Caco-2 (cell line): ENCODE data around the gene TXN2. TPM values are rescaled to one million over a fixed set of nuclear protein-coding genes. Genes with fewer than 3 reads are reported as not detected.

ENCODE experiments used
- BruUV-seq: library from RNA; stranded (reverse); fragments of 400-500 nt; replicated peaks from 2 replicates; lab custom pipeline; 2021; lab: Mats Ljungman, UMichigan
- CTCF ChIA-PET: fragments of 300-600 bp; sonication (Branson Sonifier 250); formaldehyde crosslinking; loops from one replicate; lab custom pipeline; 2022; ENCODE audit warnings: antibody characterized with exemption; lab: Charles Lee
- POLR2A ChIA-PET: fragments of 300-600 bp; sonication (Branson Sonifier 250); formaldehyde crosslinking; loops from one replicate; lab custom pipeline; 2022; ENCODE audit warnings: antibody characterized with exemption; lab: Charles Lee
- DNase-seq, 2 experiments: peaks; one replicate each; pipeline versions ENCODE4 v3.0.0 to v3.0.0-alpha.2; 2020 to 2022
- H3K27me3 ChIP-seq: replicated peaks from 2 replicates; pipeline ENCODE4 v1.6.0; 2011; ENCODE audit warnings: low read length; ENCODE audit not compliant: control insufficient read depth, insufficient read depth
- H3K36me3 ChIP-seq: 2 replicates; pipeline ENCODE4 v1.5.1; 2011; ENCODE audit warnings: low read length; ENCODE audit not compliant: control insufficient read depth, insufficient read depth
- H3K4me1 ChIP-seq: fragments of 250-450 bp; sonication (Bioruptor Pico); 2 replicates; pipeline ENCODE4 v1.5.1; 2020; ENCODE audit warnings: mild to moderate bottlenecking
- H3K4me3 ChIP-seq: 2 replicates; pipeline ENCODE4 v1.5.1; 2011; ENCODE audit warnings: low read depth, mild to moderate bottlenecking, control low read depth, low read length
- H3K9me3 ChIP-seq: fragments of 250-450 bp; sonication (Bioruptor Pico); 2 replicates; pipeline ENCODE4 v1.5.1; 2020; ENCODE audit warnings: mild to moderate bottlenecking, moderate library complexity
- H3K27ac Mint-ChIP-seq: one replicate; pipeline ENCODE4 v1.8.0; 2022; ENCODE audit warnings: mixed read lengths; ENCODE audit not compliant: unreplicated experiment
- H3K27me3 Mint-ChIP-seq: one replicate; pipeline ENCODE4 v1.8.0; 2022; ENCODE audit warnings: mixed read lengths; ENCODE audit not compliant: insufficient read depth, unreplicated experiment
- H3K36me3 Mint-ChIP-seq: one replicate; pipeline ENCODE4 v1.8.0; 2022; ENCODE audit warnings: mild to moderate bottlenecking, mixed read lengths; ENCODE audit not compliant: insufficient read depth, unreplicated experiment
- H3K4me1 Mint-ChIP-seq: one replicate; pipeline ENCODE4 v1.8.0; 2022; ENCODE audit warnings: low read depth, mixed read lengths; ENCODE audit not compliant: unreplicated experiment
- H3K4me3 Mint-ChIP-seq: one replicate; pipeline ENCODE4 v1.8.0; 2022; ENCODE audit warnings: mild to moderate bottlenecking, moderate library complexity, mixed read lengths; ENCODE audit not compliant: unreplicated experiment
- H3K9me3 Mint-ChIP-seq: one replicate; pipeline ENCODE4 v1.8.0; 2022; ENCODE audit warnings: mixed read lengths; ENCODE audit not compliant: unreplicated experiment
- CTCF ChIP-seq, 2 experiments: fragments of 200-600 bp in 1 of 2; IDR thresholded peaks; 1 replicate in 1 of 2; 2 replicates in 1 of 2; pipeline versions ENCODE4 v1.5.1 to v1.8.0; 2011 to 2022; ENCODE audit warnings: antibody characterized with exemption in 1 of 2, control low read depth in 1 of 2, inconsistent platforms in 1 of 2, low read depth in 1 of 2, low read length in 1 of 2, mild to moderate bottlenecking in 1 of 2, moderate library complexity in 1 of 2; ENCODE audit not compliant: insufficient read depth in 1 of 2, severe bottlenecking in 1 of 2, unreplicated experiment in 1 of 2
- intact Hi-C: fragments of 100-400 bp; cut with micrococcal nuclease; formaldehyde crosslinking; loops from one replicate; pipeline ENCODE4 v1.10.0; 2022; ENCODE audit not compliant: unreplicated experiment
- total RNA-seq: library from RNA; stranded (reverse); gene quantifications from 2 replicates; pipeline ENCODE4 v1.2.3, GENCODE V29; 2022

The TXN2 gene
- total RNA-seq, 1 experiment from 2014 or later, result 75.8 TPM

- intact Hi-C loops, result no loop called here
- POLR2A ChIA-PET, result no interaction called here
- Mint-ChIP-seq H3K27ac (no peak overlapping the region), H3K27me3 (no peaks in the 10 kb centered on the region), H3K4me1 (peaks cover 9% of the 10 kb centered on the region), H3K4me3 (no peak overlapping the region), H3K36me3 (peaks cover 25% of the 10 kb centered on the region), H3K9me3 (no peaks in the 10 kb centered on the region)
- Histone ChIP-seq H3K4me3 (no peak overlapping the region), H3K36me3 (no peaks in the 10 kb centered on the region), H3K4me1 (peaks cover 30% of the 10 kb centered on the region), H3K9me3 (no peaks in the 10 kb centered on the region), H3K27me3 (no peaks in the 10 kb centered on the region)
- no TSS peak for BruUV-seq
- DNase-seq, result no peak
- no peak for TF ChIP-seq CTCF (IDR thresholded peaks at IDR 0.05; ENCODE audit: insufficient read depth in 1 of 2, low read depth in 1 of 2, low read length in 1 of 2, severe bottlenecking in 1 of 2, unreplicated experiment in 1 of 2)
- CTCF ChIA-PET, result no interaction called here
These were observed 16.7 kb downstream of the TXN2 start for GRCh38 chr22:36464715-36465231.

- DNase-seq, result no peak
- peaks cover 9% of the 10 kb centered on the region for H3K4me1 Mint-ChIP-seq
- no peak overlapping the region for H3K4me3 Mint-ChIP-seq
- no peak overlapping the region for H3K4me3 ChIP-seq
- intact Hi-C loops, result no loop called here
- no peaks in the 10 kb centered on the region for H3K9me3 Mint-ChIP-seq
- no peaks in the 10 kb centered on the region for H3K36me3 ChIP-seq
- H3K36me3 Mint-ChIP-seq, result peaks cover 21% of the 10 kb centered on the region
- ChIA-PET POLR2A (no interaction called here), CTCF (no interaction called here)
- TF ChIP-seq CTCF (IDR thresholded peaks at IDR 0.05; ENCODE audit: insufficient read depth in 1 of 2, low read depth in 1 of 2, low read length in 1 of 2, severe bottlenecking in 1 of 2, unreplicated experiment in 1 of 2), result no peak
- H3K4me1 ChIP-seq, result peaks cover 40% of the 10 kb centered on the region
- BruUV-seq, result no TSS peak
- no peak overlapping the region for H3K27ac Mint-ChIP-seq
- no peaks in the 10 kb centered on the region for H3K9me3 ChIP-seq
- H3K27me3 ChIP-seq, result no peaks in the 10 kb centered on the region
- no peaks in the 10 kb centered on the region for H3K27me3 Mint-ChIP-seq
These were observed 17.7 kb downstream of the TXN2 start for GRCh38 chr22:36463783-36464184.

- ChIA-PET CTCF (interaction anchor here (0.5 kb wide), 1 partner anchor 54 kb away, joined by 4 read pairs; no protein-coding TSS in a partner anchor), POLR2A (interaction anchor here (0.6 to 1.0 kb wide), 2 partner anchors 42 to 74 kb away, joined by 3 to 8 read pairs; partner anchors contain the start of gene MYH9)
- no peaks in the 10 kb centered on the region for H3K36me3 ChIP-seq
- H3K36me3 Mint-ChIP-seq, result peaks cover 16% of the 10 kb centered on the region
- peaks cover 51% of the 10 kb centered on the region for H3K4me1 ChIP-seq
- H3K9me3 Mint-ChIP-seq, result no peaks in the 10 kb centered on the region
- H3K9me3 ChIP-seq, result no peaks in the 10 kb centered on the region
- BruUV-seq, result TSS peak; percentile 21
- intact Hi-C loops, result no loop called here
- H3K27ac Mint-ChIP-seq, result peak overlapping the region; percentile 91
- no peak overlapping the region for H3K4me3 ChIP-seq
- no peaks in the 10 kb centered on the region for H3K27me3 ChIP-seq
- TF ChIP-seq CTCF (IDR thresholded peaks at IDR 0.05; ENCODE audit: insufficient read depth in 1 of 2, low read depth in 1 of 2, low read length in 1 of 2, severe bottlenecking in 1 of 2, unreplicated experiment in 1 of 2), result no peak
- no peaks in the 10 kb centered on the region for H3K27me3 Mint-ChIP-seq
- peak; percentile 75 to 84 for DNase-seq
- H3K4me1 Mint-ChIP-seq, result peaks cover 14% of the 10 kb centered on the region
- no peak overlapping the region for H3K4me3 Mint-ChIP-seq
These were observed 19.5 kb downstream of the TXN2 start for GRCh38 chr22:36461665-36462649.
